GM10248 (cell line): ENCODE results near the gene BLZF1.

Source experiments
- CTCF ChIA-PET: fragments of 300-600 bp; sonication (Branson Sonifier 250); formaldehyde crosslinking; extraction: SDS; loops from one replicate; lab custom pipeline; 2021; ENCODE audit warnings: antibody characterized with exemption; lab: Yijun Ruan, JAX
- POLR2A ChIA-PET: fragments of 350-650 bp; sonication (Branson Sonifier 250); formaldehyde crosslinking; extraction: SDS; loops from one replicate; lab custom pipeline; 2020; ENCODE audit warnings: antibody characterized with exemption; lab: Yijun Ruan, JAX
- DNase-seq: peaks from one replicate; pipeline ENCODE4 v3.0.0; 2012; ENCODE audit errors: extremely low spot score
- TF ChIP-seq, protein P1 (sequence below): IDR thresholded peaks from 2 replicates; pipeline ENCODE4 v1.5.1; 2012; ENCODE audit warnings: mild to moderate bottlenecking, low read depth; ENCODE audit errors: extremely low read depth, missing control alignments, control extremely low read depth

Gene BLZF1

DNA sequence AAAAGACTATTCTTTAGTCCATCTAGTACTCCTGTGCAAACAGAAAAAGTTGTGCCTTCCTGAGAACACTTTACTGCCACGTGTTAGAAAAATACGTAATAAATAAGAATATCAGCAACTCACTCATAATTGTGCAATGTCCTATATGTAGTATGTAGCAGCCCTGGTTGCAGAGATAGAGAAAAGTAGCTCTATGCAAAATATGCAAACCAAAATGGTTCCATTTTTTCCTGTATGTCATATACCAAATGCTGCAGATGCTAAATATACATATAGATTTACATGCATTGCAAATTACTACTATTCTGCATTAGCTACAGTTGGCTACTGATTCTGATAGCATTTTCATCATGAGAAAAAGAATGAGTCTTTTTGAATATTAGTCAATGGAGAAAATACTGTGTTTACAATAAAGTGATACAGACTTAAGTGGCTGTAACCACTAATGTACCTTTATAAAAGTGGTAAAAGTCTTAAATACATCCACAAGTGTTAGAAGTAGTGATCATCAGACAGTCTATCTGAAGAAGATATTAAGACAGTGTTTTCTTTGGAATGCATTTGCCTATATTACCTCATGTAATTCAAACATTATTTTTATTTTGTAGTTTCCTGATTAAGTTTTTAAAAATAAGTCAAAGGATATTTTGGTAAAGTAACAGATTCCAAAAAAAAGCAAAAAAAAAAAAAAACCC is 20.2 kb upstream of the BLZF1 start:
- no peak for DNase-seq
- ChIA-PET POLR2A (no interaction called here), CTCF (interaction anchor here (0.6 to 5.1 kb wide), 39 partner anchors 9 to 1258 kb away, joined by 3 to 55 read pairs (median 4); partner anchors contain the start of genes ATP1B1, BLZF1 and NME7)
- TF ChIP-seq, protein P1, sequence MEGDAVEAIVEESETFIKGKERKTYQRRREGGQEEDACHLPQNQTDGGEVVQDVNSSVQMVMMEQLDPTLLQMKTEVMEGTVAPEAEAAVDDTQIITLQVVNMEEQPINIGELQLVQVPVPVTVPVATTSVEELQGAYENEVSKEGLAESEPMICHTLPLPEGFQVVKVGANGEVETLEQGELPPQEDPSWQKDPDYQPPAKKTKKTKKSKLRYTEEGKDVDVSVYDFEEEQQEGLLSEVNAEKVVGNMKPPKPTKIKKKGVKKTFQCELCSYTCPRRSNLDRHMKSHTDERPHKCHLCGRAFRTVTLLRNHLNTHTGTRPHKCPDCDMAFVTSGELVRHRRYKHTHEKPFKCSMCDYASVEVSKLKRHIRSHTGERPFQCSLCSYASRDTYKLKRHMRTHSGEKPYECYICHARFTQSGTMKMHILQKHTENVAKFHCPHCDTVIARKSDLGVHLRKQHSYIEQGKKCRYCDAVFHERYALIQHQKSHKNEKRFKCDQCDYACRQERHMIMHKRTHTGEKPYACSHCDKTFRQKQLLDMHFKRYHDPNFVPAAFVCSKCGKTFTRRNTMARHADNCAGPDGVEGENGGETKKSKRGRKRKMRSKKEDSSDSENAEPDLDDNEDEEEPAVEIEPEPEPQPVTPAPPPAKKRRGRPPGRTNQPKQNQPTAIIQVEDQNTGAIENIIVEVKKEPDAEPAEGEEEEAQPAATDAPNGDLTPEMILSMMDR, result no peak

DNA sequence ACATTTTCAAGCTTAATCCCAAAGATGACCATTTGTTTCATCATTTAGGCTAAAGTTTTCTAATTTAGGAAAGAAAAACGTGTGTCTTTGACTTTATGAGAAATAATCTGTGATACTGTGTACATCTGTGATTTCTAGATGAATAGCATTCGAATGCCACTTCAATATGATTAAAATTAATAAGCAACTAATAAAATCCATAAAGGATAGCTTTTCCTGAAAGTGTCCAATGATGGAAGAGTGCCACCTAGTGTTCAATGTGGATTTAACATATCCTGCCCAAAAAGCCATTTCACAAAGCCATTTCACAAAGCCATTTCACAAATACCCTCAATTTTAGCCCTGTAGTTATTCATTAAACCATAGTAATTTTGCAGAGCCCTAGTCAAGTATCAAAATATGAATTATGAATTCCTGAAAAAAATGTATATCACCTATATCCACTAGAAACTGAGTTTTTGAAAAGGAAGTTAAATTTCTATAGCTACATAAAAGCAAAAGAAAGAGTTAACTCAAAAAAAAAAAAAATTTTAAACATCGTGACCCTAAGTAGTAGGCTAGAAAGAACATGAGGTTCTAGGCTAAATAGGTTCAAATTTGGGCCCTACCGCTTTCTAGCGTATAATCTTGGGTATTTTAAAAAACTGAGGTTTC is 19.5 kb upstream of the BLZF1 start:
- DNase-seq, result no peak
- ChIA-PET CTCF (interaction anchor here (0.6 to 5.1 kb wide), 41 partner anchors 8 to 1258 kb away, joined by 3 to 55 read pairs (median 4); partner anchors contain the start of genes ATP1B1, BLZF1 and NME7), POLR2A (no interaction called here)
- TF ChIP-seq, protein P1, result peak; percentile 65

DNA sequence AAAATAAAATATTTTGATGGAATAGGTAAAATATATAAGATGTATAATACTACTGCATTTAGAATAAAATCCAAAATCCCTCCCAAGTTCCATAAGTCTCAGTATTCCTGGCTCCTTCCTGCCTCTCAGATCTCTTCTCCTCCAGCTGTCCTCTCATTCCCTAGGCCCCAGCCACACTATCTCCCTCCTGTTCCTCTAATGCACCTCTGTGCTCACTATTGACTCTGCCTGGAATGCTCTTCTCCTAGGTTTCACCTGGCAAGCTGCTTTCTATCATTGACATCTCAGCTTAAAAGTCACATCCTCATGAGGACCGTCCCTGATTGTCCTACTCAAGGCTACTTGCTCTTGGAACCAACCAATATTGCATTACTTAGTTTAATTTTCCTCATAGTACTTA is 7.6 kb upstream of the BLZF1 start:
- POLR2A ChIA-PET, result no interaction called here
- CTCF ChIA-PET, result interaction anchor here (1.1 to 4.6 kb wide), 6 partner anchors 10 to 1018 kb away, joined by 3 to 30 read pairs (median 4); no protein-coding TSS in a partner anchor

DNA sequence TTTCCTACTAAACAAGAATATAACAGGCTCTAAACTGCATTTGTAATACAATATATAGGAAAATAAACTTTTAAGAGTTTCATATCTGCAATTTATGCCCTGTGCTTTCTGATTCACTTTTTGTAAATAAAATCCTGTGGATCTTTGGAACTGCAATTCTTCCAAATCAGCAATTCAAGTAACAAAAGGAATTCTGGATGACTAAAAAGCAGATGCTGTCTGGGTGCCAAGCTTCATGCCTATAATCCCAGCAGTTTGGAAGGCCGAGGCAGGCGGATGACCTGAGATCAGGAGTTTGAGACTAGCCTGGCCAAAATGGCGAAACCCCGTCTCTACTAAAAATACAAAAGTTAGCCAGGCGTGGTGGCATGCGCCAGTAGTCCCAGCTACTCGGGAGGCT is 6.7 kb upstream of the BLZF1 start:
- ChIA-PET POLR2A (no interaction called here), CTCF (interaction anchor here (1.1 to 4.6 kb wide), 3 partner anchors 9 to 922 kb away, joined by 3 to 30 read pairs (median 3); no protein-coding TSS in a partner anchor)
- no peak for DNase-seq
- TF ChIP-seq, protein P1, result no peak

More for the DNA sequence above, 7.6 kb upstream of the BLZF1 start:
- TF ChIP-seq, protein P1, result no peak
- no peak for DNase-seq

DNA sequence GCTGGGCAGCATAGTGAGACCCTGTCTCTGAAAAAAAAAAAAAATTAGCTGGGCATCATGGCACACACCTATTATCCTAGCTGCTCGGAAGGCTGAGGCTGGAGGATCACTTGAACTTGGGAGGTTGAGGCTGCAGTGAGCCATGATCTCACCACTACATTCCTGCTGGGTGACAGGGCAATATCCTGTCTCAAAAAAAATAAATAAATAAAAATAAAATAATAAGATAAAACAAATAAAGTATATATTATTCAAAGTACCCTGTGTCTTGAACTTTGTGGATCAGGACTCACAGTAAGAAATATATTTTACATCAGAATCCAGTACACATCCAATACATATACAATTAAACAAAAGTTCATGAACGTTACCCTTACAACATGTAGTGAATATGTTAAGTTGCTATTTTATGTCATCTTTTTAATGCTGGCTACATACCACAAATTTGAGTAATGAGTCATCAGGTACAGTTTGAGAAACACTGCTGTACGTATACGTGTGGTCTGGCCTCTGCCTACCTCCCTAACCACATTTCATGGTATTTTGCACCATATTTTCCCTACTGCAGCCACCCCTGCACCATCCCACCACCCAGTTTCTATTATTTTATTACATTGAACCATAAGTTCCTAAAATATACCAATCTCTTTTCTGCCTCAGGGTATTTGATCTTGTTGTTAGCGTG is 4.8 kb upstream of the BLZF1 start:
- TF ChIP-seq, protein P1, result no peak
- CTCF ChIA-PET, result interaction anchor here (0.9 to 4.6 kb wide), 4 partner anchors 16 to 760 kb away, joined by 3 to 30 read pairs (median 3); no protein-coding TSS in a partner anchor
- POLR2A ChIA-PET, result no interaction called here
- DNase-seq, result peak; percentile 24

DNA sequence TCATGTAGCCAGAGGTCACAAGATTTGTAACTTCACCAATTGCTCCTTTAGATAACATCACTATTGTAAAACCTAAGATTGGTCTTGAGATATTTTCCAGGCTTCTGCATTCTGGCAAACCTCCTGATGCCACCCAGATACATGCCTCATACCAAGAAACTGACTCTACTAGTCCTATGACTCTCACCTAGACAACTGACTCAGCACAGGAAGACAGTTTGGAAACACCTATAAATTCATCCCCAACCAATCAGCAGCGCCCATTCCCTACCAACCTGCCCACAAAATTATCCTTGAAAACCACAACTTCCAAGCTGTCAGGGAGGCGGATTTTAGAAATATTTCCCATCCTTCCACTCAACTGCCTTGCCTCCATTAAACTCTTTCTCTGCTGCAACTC is 3.0 kb upstream of the BLZF1 start:
- CTCF ChIA-PET, result interaction anchor here (1.0 kb wide), 1 partner anchor 17 kb away, joined by 5 read pairs; no protein-coding TSS in a partner anchor
- TF ChIP-seq, protein P1, result no peak
- POLR2A ChIA-PET, result no interaction called here
- no peak for DNase-seq
